A172 (cell line): ENCODE measurements around the gene PPIE. TPM values are rescaled to one million over a fixed set of nuclear protein-coding genes. Genes with fewer than 3 reads are reported as not detected.

ENCODE experiments used
- DNase-seq: peaks from one replicate; pipeline ENCODE4 v3.0.0-alpha.2; 2015; ENCODE audit warnings: low spot score
- total RNA-seq: library from RNA; depleted of rRNA; stranded (reverse); fragments of >200 nt; shearing (Covaris generic); gene quantifications from 2 replicates; pipeline ENCODE4 v1.2.3, GENCODE V29; 2014; rRNA removed

The PPIE gene
- total RNA-seq, 1 experiment from 2014 or later, result 38.6 TPM

GRCh38 chr1:39805385-39805784 is 66.7 kb downstream of the PPIE start:
- DNase-seq, result no peak

GRCh38 chr1:39808784-39809517 is 70.3 kb downstream of the PPIE start:
- no peak for DNase-seq

- DNase-seq, result no peak
Observed at GRCh38 chr1:39812913-39813312, 74.2 kb downstream of the PPIE start.

Other genes with a start within 250 kb of the PPIE start
- gene BMP8A, start 247.2 kb upstream of the PPIE start, total RNA-seq, result 0.12 and 0.22 TPM in 2 replicates
- gene PABPC4, start 162.1 kb upstream of the PPIE start, total RNA-seq, result 72.8 and 95.1 TPM in 2 replicates
- not detected in 2 replicates for gene HEYL, start 99.2 kb upstream of the PPIE start, total RNA-seq
- not detected in 2 replicates for gene NT5C1A, start 66.8 kb upstream of the PPIE start, total RNA-seq
- 0.05 TPM in 1 of 2 replicates, not detected in the other for gene HPCAL4, start 47.4 kb upstream of the PPIE start, total RNA-seq
- gene OXCT2, start 32.5 kb downstream of the PPIE start, total RNA-seq, result not detected in 2 replicates
- 0.26 and 0.55 TPM in 2 replicates for gene BMP8B, start 50.0 kb downstream of the PPIE start, total RNA-seq
- 23.2 and 38.1 TPM in 2 replicates for gene TRIT1, start 144.6 kb downstream of the PPIE start, total RNA-seq
- gene MYCL, start 163.0 kb downstream of the PPIE start, total RNA-seq, result 0.43 and 1.5 TPM in 2 replicates
- 1.8 and 3.0 TPM in 2 replicates for gene MFSD2A, start 216.3 kb downstream of the PPIE start, total RNA-seq